ENCODE results near the gene FBXL5. TPM values are rescaled to one million over a fixed set of nuclear protein-coding genes. Genes with fewer than 3 reads are reported as not detected.

FBXL5 gene
- total and polyA plus RNA-seq, 2 donors (not counting 1 experiment from before 2014, with no cell fraction given), result 21.2 to 41.0 TPM

GRCh38 chr4:15684498-15684897, 29.3 kb upstream of the FBXL5 start:
- H4K20me1 ChIP-seq (ENCODE audit: control insufficient read depth, insufficient read depth, low read length, poor library complexity, severe bottlenecking), result no peaks in the 10 kb centered on the region
- no peak overlapping the region for H3K27ac ChIP-seq (ENCODE audit: low read length in 2 of 2)
- H3K9me3 ChIP-seq (ENCODE audit: control extremely low read depth in 1 of 3, control insufficient read depth in 2 of 3, insufficient read depth in 1 of 3, low read length in 2 of 3), result no peaks in the 10 kb centered on the region
- no peaks in the 10 kb centered on the region for H3K9me3 Mint-ChIP-seq (ENCODE audit: insufficient read depth)
- POLR2A ChIA-PET, result interaction anchor here (0.7 kb wide), 1 partner anchor 103 kb away, joined by 3 read pairs; no protein-coding TSS in a partner anchor
- CTCF ChIA-PET, result interaction anchor here (1.6 kb wide), 1 partner anchor 35 kb away, joined by 4 read pairs; no protein-coding TSS in a partner anchor
- peaks cover 20% of the 10 kb centered on the region for H3K79me2 ChIP-seq (ENCODE audit: control insufficient read depth, insufficient read depth, low read length)
- ATAC-seq (ENCODE audit: low read depth) (no peak), DNase-seq (no peak)
- H3K36me3 ChIP-seq (replicated peaks in 1 of 2; ENCODE audit: control extremely low read depth in 1 of 2, control insufficient read depth in 1 of 2, extremely low read depth in 1 of 2, insufficient read depth in 2 of 2, low read length in 1 of 2), result peaks cover 3 to 23% of the 10 kb centered on the region in 2 experiments
- no peak overlapping the region for H3K4me3 Mint-ChIP-seq
- TF ChIP-seq EZH2 (IDR thresholded peaks at IDR 0.05; ENCODE audit: borderline replicate concordance, insufficient read depth, low read depth, low read length, poor library complexity, severe bottlenecking) (no peak), CTCF (IDR thresholded peaks at IDR 0.05) (no peak)
- peaks cover 8 to 16% of the 10 kb centered on the region in 2 donors for H3K4me1 ChIP-seq (ENCODE audit: control insufficient read depth in 2 of 2, insufficient read depth in 2 of 2, low read length in 2 of 2)
- no peak overlapping the region for H3K9ac ChIP-seq (ENCODE audit: low read length)
- H3K4me1 Mint-ChIP-seq, result peaks cover 22% of the 10 kb centered on the region
- H2AFZ ChIP-seq (ENCODE audit: insufficient read depth, low read depth, low read length, poor library complexity, severe bottlenecking), result no peak overlapping the region
- no peak overlapping the region for H3K4me3 ChIP-seq (ENCODE audit: control extremely low read depth in 1 of 5, extremely low read depth in 1 of 5, insufficient read depth in 1 of 5, low read depth in 2 of 5, low read length in 4 of 5)
- no peaks in the 10 kb centered on the region for H3K27me3 ChIP-seq (replicated peaks in 1 of 4; ENCODE audit: control extremely low read depth in 1 of 4, control insufficient read depth in 3 of 4, insufficient read depth in 4 of 4, low read length in 3 of 4)
- H3K27ac Mint-ChIP-seq, result no peak overlapping the region
- H3K4me2 ChIP-seq (replicated peaks; ENCODE audit: low read depth, low read length, poor library complexity, severe bottlenecking), result no peak overlapping the region
- intact Hi-C loops (cut with micrococcal nuclease), result loop anchor here (5.0 kb wide), 1 partner anchor 543 kb away; the partner anchor contains the start of gene TAPT1
- WGBS (ENCODE audit: insufficient coverage), result 100% methylated on average over 1 of the region's 1 CpG
- no peaks in the 10 kb centered on the region for H3K27me3 Mint-ChIP-seq

- H3K36me3 ChIP-seq (replicated peaks in 1 of 2; ENCODE audit: control extremely low read depth in 1 of 2, control insufficient read depth in 1 of 2, extremely low read depth in 1 of 2, insufficient read depth in 2 of 2, low read length in 1 of 2), result peaks cover 2 to 21% of the 10 kb centered on the region in 2 experiments
- TF ChIP-seq EZH2 (IDR thresholded peaks at IDR 0.05; ENCODE audit: borderline replicate concordance, insufficient read depth, low read depth, low read length, poor library complexity, severe bottlenecking), result no peak
- no peak for TF ChIP-seq CTCF (IDR thresholded peaks at IDR 0.05)
- H3K4me3 Mint-ChIP-seq, result peak overlapping the region; percentile 30
- peak overlapping the region in 1 of 5 experiments; percentile 89 for H3K4me3 ChIP-seq (ENCODE audit: control extremely low read depth in 1 of 5, extremely low read depth in 1 of 5, insufficient read depth in 1 of 5, low read depth in 2 of 5, low read length in 4 of 5)
- H3K9ac ChIP-seq (ENCODE audit: low read length), result no peak overlapping the region
- POLR2A ChIA-PET, result no interaction called here
- H3K27ac ChIP-seq (ENCODE audit: low read length in 2 of 2), result no peak overlapping the region
- intact Hi-C loops (cut with micrococcal nuclease), result loop anchor here (5.0 kb wide), 1 partner anchor 544 kb away; the partner anchor contains the start of gene TAPT1
- no peaks in the 10 kb centered on the region for H3K27me3 Mint-ChIP-seq
- no peaks in the 10 kb centered on the region for H3K27me3 ChIP-seq (replicated peaks in 1 of 4; ENCODE audit: control extremely low read depth in 1 of 4, control insufficient read depth in 3 of 4, insufficient read depth in 4 of 4, low read length in 3 of 4)
- CTCF ChIA-PET, result interaction anchor here (2.1 kb wide), 1 partner anchor 28 kb away, joined by 9 read pairs; the partner anchor contains the start of gene FBXL5
- peak overlapping the region; percentile 82 for H3K4me2 ChIP-seq (replicated peaks; ENCODE audit: low read depth, low read length, poor library complexity, severe bottlenecking)
- H4K20me1 ChIP-seq (ENCODE audit: control insufficient read depth, insufficient read depth, low read length, poor library complexity, severe bottlenecking), result no peaks in the 10 kb centered on the region
- no peaks in the 10 kb centered on the region for H3K9me3 Mint-ChIP-seq (ENCODE audit: insufficient read depth)
- ATAC-seq (ENCODE audit: low read depth), result no peak
- H2AFZ ChIP-seq (ENCODE audit: insufficient read depth, low read depth, low read length, poor library complexity, severe bottlenecking), result no peak overlapping the region
- no peak overlapping the region for H3K27ac Mint-ChIP-seq
- peaks cover 20% of the 10 kb centered on the region for H3K79me2 ChIP-seq (ENCODE audit: control insufficient read depth, insufficient read depth, low read length)
- no CpG with 5 or more reads among the region's 2 CpGs for WGBS (ENCODE audit: insufficient coverage)
- peaks cover 22% of the 10 kb centered on the region for H3K4me1 Mint-ChIP-seq
- peaks cover 8 to 16% of the 10 kb centered on the region in 2 donors for H3K4me1 ChIP-seq (ENCODE audit: control insufficient read depth in 2 of 2, insufficient read depth in 2 of 2, low read length in 2 of 2)
- no peak for DNase-seq
- H3K9me3 ChIP-seq (ENCODE audit: control extremely low read depth in 1 of 3, control insufficient read depth in 2 of 3, insufficient read depth in 1 of 3, low read length in 2 of 3), result no peaks in the 10 kb centered on the region
Observed at GRCh38 chr4:15683143-15683495, 28.0 kb upstream of the FBXL5 start.
